DMS 273 treated with DMSO at 0.1 percent for 48 hours (cell line): ENCODE results near the gene STOML3.

Experiments used
- DNase-seq: peaks from one replicate; lab custom pipeline; 2025; lab: John Stamatoyannopoulos, UW

Gene STOML3

GRCh38 chr13:38981096-38981495, 9.5 kb downstream of the STOML3 start:
- DNase-seq: no peak

DNA sequence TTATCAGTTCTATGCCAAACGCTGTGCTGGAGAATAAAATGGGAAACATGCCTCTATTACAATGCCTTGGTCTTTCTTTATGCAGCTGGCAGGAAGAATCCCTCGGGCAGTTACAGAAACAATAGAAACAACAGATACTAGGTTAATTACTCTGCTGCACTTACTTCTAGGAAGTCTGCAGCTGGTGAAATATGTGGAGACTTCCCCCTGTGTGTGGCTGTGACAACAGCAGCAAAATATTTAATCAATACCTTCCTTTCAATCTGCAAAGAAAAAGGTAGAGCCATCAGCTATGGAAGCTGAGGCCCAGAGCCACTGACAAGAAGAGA, 9.9 kb downstream of the STOML3 start:
- DNase-seq: no peak

DNA sequence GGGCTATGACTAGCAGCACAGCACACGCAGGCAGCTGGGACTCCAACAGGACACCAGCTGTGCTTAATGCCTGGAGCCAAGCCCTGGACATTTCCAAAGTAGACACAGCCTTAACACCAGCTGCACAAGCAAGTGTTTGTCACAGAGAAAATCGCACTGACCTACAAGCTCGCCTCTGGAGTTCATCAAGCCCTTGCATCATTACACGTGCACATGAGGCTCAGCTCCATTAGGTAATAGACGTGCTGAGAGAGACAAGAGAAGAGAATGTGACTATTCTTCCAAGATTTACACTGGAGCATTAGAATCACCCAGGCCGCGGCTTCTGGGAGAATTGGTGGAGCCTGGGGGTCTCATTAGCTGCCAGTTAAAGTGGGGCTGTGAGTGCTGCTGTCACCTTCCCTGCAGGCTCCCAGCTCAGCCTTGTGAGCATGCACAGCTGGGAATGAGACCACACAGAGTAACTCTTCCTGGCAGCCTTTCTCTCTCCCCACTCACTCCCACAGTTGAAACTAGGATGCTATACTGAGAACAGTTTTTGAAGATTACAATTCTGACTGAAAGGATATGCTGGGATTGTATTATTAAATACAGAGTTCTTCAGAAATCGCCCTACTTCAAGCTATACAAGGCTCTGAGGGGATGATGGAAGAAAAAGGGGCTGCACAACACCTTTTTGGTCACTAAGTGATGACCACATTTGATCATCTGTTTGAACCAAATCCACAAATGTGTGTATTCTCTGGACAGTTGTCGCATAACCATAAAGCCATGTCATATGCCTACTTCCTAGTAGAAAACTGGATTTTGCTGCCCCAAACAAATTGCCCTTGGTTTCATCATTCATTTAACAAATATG, 10.5 kb downstream of the STOML3 start:
- DNase-seq: no peak

GRCh38 chr13:38970380-38971051, 20.1 kb downstream of the STOML3 start:
- DNase-seq: no peak

DNA sequence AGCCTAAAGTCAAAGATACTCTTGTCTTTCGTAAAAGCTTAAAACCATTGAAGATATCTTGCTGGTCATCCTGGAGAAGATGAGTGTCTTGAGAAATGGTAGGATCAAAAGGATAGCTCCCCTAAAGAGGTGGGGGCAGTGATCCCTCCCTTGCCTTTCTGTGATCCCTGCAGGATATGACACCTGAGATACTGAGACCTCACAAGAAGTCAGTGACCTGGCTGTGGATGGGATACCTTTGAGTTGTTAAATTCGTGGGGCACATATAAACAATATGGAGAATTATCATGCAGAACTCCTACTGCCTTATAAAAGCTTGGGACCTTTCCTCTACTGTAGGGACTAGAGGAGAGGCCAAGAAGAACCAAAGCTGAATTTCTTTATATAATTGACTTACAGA, 21.4 kb downstream of the STOML3 start:
- DNase-seq: no peak

DNA sequence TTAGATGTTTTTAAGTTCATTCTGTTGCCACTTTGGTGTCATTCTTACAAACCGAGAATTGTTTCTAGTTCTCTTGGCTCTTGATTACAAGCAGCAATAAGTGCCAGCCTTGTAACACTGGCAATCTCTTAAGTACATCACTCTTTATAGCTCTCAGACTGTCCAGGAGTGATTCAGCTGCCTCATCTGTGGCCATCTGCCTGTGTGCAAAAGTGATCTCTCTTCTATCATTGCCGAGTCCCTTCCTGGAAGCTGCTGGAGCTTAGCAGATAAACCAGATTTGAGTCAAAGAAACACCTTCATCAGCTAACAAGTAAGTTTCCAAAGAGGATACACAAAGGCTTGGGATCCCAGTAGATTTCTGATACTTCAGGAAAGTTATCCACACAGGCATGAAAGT, 23.2 kb downstream of the STOML3 start:
- no peak for DNase-seq

GRCh38 chr13:38965281-38965680, 25.4 kb downstream of the STOML3 start:
- no peak for DNase-seq

DNA sequence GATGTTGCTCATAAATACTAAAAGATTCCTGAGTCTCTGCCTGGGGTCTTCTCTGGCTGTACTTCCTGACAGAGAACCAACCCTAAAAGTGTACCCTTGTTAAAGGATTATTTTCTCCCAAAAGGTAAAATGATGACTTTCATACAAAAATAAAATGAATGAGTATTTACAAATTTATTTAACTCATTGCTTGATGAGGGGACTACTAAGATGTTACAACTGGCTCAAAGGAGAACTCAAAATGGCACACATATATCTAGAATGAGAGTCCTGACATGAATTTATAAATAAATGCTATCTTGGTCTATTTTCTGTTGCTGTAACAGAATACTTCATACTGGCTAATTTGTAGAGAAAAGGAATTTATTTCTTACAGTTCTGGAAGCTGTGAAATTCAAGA, 30.5 kb downstream of the STOML3 start:
- DNase-seq: no peak

- no peak for DNase-seq
Measured at GRCh38 chr13:38957794-38958592, 32.6 kb downstream of the STOML3 start.

DNA sequence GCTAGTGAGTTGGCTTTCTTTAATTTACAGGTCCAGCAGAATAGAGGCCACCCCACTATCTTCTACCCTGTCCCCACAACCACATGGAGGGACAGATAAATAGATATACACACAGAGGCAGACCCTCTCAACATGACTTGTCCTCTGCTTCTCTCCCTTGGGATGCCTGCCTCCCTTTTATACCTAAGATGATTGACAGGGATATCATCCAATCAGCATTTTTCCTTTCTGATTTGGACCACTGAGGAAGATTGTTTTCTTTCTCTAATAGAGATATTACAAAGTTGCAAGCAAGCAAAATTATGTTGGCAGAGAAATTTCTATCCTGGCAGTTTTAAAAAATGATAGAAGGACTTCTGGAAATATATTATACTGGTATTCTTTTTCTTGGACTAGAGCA, 35.8 kb downstream of the STOML3 start:
- no peak for DNase-seq

- no peak for DNase-seq
Measured at GRCh38 chr13:38954291-38954690, 36.3 kb downstream of the STOML3 start.

GRCh38 chr13:38952827-38953226, 37.8 kb downstream of the STOML3 start:
- DNase-seq: no peak

- no peak for DNase-seq
Measured at GRCh38 chr13:38951525-38952313, 38.9 kb downstream of the STOML3 start.

DNA sequence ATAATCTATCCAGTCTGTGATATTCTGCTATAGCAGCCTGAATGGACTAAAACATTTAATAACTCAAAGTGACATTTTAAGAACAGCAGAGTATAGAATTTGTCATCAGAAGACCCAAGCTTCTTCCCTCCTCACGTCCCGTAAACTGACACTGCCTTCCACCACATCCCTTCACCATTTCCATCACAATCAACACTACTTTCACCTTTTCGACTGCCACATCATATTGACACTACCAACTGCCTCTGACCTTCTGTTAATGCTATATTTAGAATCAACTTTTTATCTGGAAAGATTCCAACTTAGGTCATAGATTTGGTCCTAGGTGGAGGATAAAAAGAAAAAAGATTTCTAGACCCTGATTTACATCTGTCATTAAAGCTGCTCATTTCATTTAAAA, 39.6 kb downstream of the STOML3 start:
- DNase-seq: no peak

DNA sequence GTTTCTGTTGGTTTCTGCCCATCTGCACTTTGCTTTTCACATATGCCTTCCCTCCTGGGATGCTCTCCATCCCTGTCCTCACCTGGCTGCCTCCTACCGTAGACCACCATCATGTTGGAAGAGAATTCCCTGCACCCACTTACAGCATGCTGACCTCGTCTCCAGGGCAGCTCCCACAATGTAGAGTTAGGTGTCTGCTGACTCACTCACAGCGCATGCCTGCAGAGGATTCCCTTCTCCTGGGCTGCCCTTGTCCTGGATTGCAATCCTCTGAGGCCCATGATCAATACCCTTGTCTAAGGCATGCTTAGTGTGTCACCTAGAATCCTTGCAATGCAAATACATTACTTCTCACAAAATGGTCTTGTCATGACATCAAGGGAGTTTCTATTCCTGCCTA, 43.6 kb downstream of the STOML3 start:
- no peak for DNase-seq

DNA sequence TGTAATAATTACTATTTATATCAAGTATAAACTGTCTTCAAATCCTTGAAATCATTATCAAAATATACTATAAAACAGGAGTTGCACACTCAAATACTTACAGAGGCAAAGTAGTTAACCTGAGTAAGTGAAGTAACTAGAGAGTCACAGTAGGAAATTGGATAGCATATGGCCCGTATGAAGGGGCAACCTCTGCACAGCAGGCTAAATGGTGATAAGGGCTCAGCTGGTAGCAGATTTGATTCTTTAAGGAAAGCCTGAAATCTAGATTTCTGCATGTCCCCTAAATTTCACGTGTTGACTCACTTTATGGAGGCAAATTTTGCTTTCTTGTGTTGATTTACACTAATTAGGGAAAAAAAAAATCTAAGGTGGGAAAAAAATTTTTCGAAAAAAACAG, 46.4 kb downstream of the STOML3 start:
- peak; percentile 26 for DNase-seq

DNA sequence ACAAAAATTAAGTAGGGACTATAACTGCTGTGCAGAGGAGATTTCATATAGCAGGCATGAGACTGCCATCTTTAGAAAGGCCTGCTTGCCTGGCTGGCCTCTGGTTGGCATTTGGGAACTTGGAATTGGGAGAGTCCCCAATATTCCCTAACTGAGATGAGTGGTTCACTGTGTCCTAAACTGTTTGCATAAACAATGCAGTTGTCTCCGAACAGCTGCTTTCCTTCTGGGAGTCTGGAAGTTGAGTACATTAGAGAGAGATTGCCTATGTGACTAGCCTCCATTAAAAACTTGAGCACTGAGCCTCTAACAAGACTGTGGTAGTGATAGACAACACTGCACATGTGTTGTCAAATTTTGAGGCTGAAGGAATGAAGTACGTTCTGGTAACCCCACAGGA, 47.4 kb downstream of the STOML3 start:
- no peak for DNase-seq

- no peak for DNase-seq
Measured at GRCh38 chr13:38941353-38941945, 49.2 kb downstream of the STOML3 start.

DNA sequence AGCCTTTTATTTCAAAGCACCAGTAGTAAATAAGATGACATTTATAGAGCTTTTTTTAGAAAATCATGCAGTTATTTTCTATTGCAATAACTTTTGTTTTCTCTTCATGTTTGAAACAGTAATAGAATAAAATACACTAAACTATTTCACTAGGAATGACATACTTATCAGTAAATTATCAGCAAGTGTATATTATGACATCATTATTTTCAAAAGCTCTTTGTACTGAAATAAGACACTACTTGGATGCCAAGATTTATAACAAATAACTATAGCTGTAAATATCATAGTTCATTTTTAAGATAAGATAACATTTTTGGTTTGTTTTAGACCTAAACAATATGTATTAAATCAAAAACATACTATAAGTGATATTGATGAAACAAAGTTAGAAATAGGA, 56.8 kb downstream of the STOML3 start:
- no peak for DNase-seq

GRCh38 chr13:38922170-38922569, 68.5 kb downstream of the STOML3 start:
- DNase-seq: no peak

- DNase-seq: no peak
Measured at GRCh38 chr13:38921081-38921480, 69.5 kb downstream of the STOML3 start.
